Measurements from ENCODE around the gene KRTAP10-8. TPM values are rescaled to one million over a fixed set of nuclear protein-coding genes. Genes with fewer than 3 reads are reported as not detected.

The KRTAP10-8 gene
- total RNA-seq, 4 donors from 2014 or later: not detected

- no peak for ATAC-seq (ENCODE audit: low FRiP score)
- no peak for DNase-seq (ENCODE audit: low spot score)
- no peak for TF ChIP-seq CTCF (IDR thresholded peaks at IDR 0.05)
Measured at GRCh38 chr21:44616591-44616926, 4.7 kb downstream of the KRTAP10-8 start.

GRCh38 chr21:44617071-44617501 lies 5.2 kb downstream of the KRTAP10-8 start:
- no peak for ATAC-seq (ENCODE audit: low FRiP score)
- no peak for TF ChIP-seq CTCF (IDR thresholded peaks at IDR 0.05)
- DNase-seq (ENCODE audit: low spot score): no peak

GRCh38 chr21:44618504-44618903 lies 6.6 kb downstream of the KRTAP10-8 start:
- DNase-seq (ENCODE audit: low spot score) (no peak), ATAC-seq (ENCODE audit: low FRiP score) (no peak)
- no peak for TF ChIP-seq CTCF (IDR thresholded peaks at IDR 0.05)

GRCh38 chr21:44618909-44619308 lies 7.0 kb downstream of the KRTAP10-8 start:
- ATAC-seq (ENCODE audit: low FRiP score): no peak
- no peak for DNase-seq (ENCODE audit: low spot score)
- TF ChIP-seq CTCF (IDR thresholded peaks at IDR 0.05): no peak

GRCh38 chr21:44619886-44620285 lies 8.0 kb downstream of the KRTAP10-8 start:
- no peak for TF ChIP-seq CTCF (IDR thresholded peaks at IDR 0.05)
- ATAC-seq (ENCODE audit: low FRiP score) (no peak), DNase-seq (ENCODE audit: low spot score) (no peak)

- DNase-seq (ENCODE audit: low spot score): no peak
- ATAC-seq (ENCODE audit: low FRiP score): no peak
- no peak for TF ChIP-seq CTCF (IDR thresholded peaks at IDR 0.05)
Measured at GRCh38 chr21:44623575-44623974, 11.7 kb downstream of the KRTAP10-8 start.

- ATAC-seq (ENCODE audit: low FRiP score): no peak
- DNase-seq (ENCODE audit: low spot score): no peak
- no peak for TF ChIP-seq CTCF (IDR thresholded peaks at IDR 0.05)
Measured at GRCh38 chr21:44625756-44626155, 13.9 kb downstream of the KRTAP10-8 start.

All from omental fat pad (tissue), 4 donors.